Measurements from ENCODE around the gene TACC2.

The TACC2 gene

GRCh38 chr10:122257041-122257440, 268.1 kb downstream of the TACC2 start:
- no peak for DNase-seq

DNA sequence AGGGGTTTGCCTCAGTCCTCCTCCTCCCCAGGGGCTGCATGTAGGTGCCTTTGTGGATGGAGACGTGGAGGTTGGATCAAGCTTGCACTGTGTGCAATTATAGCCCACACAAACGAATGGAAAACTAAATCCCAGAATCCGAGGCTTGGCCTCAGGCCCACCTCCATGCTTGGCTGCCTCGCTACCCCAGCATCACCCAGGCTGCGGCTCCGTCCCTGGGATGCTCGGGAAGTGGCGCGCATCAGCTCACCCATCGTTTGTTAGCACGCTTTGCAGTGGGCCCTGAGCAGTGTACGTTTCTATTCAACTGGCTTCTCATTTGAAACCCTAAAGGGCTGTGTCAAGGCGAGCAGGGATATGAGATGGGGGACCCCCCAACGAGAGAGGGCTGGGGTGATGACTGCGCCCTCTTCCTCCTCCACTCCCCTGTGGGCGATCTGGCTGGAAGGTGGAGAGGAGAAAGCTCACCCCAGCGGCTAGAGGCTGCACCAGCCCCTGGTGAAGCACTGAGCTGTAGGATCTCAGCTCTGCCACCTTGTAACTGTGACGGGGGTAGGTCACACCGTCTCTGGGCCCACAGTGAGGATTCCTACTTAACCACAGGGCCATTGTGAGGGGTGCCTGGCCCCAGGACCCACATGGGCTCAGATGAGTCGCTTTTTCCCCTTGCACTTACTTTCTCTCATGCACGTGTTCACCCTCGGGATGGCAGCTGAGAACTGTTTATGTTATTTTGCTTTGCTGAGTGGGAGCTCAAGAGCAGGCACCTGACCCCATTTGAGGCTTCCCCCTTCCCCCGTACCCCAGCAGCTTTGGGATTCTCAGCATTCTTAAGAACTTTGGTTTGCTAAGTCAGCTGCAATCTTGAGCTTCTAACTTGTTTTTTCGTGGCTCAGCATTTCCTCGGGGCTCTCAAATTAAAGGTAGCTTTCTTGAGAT, 269.4 kb downstream of the TACC2 start:
- no peak for DNase-seq

DNA sequence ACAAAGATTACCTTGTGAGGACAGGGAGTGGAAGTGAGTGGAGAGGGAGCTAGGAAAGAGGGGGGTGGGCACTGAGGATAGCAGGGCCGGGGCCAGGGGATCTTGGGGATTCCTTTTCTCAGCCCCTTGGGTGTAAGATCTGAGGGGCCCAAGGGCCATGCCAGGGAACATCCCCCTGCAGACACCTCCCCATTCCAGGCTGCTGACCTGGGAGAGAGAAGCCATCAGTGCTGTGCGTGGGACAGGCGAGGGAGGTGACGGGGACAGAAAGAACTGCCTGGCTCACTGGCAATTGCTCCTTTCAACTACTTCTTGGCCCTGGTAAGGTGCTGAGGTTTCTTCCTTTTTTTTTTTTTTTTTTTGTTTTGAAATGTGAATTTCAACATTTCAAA, 270.1 kb downstream of the TACC2 start:
- no peak for DNase-seq

DNA sequence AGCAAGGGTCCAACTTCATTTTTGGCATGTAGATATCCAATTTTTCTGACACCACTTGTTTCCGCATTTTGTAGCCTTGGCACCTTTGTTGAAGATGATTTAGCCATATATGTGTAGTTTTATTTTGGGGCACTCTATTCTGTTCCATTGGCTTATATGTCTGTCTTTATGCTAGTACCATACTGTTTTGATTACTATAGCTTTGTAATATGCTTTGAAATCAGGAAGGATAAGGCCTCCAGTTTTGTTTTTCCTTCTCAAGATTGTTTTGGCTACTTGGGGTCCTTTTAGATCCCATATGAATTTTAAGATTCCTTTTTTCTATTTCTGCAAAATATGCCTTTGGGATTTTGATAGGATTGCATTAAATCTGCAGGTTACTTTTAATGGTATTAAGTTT, 272.6 kb downstream of the TACC2 start:
- no peak for DNase-seq

- DNase-seq: no peak
Measured at GRCh38 chr10:122263971-122264370, 275.0 kb downstream of the TACC2 start.

- no peak for DNase-seq
Measured at GRCh38 chr10:122264436-122264835, 275.5 kb downstream of the TACC2 start.

DNA sequence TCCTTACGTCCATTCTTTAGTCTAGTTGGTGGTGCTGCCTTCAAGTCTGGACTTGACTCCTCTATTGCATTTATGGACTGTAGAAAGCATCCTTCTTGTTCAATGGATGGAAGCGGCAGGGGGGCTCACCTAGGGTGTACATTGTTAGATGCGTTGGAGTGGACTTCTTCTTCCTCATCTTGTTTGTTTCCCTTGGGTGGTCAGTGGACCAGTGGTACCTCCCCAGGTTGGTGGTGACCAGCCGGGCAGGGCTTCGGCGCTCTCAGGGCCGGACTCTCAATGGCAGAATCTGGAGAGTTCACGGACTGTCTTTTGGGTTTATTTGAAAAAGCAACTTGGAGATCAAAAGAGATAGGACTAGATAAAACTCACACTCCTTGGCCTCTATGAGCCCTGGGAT, 276.0 kb downstream of the TACC2 start:
- no peak for DNase-seq

DNA sequence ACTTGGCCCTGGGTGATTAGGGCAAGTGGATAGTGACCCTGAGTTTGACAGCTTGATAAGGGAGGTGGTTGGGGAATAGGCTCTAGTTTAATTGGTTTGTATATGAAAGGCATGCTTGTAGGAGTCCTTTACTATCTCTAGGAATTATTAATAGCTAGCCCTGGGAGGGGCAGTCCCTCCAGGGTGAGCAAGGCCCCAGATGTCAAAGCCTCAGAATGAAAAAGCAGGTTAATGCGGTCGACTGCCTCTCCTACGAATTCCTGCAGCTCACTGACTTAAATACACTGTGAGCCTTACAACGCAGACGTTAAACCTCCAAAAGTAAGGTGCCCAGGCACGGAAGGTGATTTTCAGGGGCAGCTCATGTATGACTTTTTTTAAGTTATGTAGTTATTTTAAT, 276.9 kb downstream of the TACC2 start:
- DNase-seq: no peak

GRCh38 chr10:122267849-122268737, 279.1 kb downstream of the TACC2 start:
- peak; percentile 65 for DNase-seq

DNA sequence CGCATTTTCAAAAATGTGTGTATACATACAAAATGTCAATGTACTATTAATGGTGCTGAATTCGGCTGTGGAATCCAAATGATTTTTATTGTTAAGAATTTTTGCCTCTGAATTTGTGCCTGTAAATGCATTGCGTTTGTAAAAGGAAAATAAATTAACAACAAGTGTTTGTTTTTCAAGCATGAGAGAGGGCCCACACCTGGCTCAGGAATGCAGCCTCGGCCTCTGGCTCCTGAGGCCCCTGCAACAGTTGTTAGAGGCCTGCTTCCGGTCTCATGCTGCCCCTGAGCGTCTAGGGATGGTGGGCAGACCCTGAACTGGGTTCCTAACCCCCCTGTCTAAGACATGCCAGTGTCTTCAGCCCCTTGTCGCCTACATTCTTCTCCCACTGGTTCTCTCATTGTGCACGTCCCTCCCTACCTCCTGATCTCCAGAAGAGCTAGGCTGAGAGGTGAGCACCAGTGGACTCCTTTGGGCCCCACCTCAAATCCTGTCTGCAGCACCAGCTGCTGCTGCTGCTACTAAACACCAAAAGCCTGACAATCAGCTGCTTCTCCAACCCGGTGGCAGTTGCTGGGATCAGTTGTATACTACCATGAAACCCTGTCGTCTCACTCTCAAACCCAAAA, 280.2 kb downstream of the TACC2 start:
- no peak for DNase-seq

DNA sequence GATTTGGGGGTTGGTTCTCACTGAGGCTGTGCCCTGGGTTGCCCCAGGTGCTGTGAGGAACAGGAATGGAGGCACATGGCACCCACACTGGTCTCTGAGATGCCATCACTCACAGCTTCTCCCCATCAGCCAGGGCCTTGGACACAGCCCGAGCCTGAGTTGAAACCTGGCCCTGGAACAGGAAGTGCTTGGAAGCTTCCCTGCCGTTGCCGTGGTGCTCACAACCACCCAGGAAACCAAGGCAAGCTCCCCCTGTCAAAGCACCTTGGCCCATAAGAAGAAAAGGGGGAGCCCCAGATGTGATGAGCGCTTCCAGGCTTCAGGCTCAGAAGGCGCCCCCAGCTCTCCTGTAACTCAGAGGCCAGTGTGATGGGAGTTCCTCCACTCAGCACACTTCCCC, 282.1 kb downstream of the TACC2 start, which contains the start of gene BTBD16:
BTBD16 (plus strand) TSS at position 221 of the 400 bp plus-strand sequence. CDS start 3,786 bp downstream, outside the sequence.
- DNase-seq: no peak

GRCh38 chr10:122273966-122274545, 285.1 kb downstream of the TACC2 start:
- DNase-seq: no peak

DNA sequence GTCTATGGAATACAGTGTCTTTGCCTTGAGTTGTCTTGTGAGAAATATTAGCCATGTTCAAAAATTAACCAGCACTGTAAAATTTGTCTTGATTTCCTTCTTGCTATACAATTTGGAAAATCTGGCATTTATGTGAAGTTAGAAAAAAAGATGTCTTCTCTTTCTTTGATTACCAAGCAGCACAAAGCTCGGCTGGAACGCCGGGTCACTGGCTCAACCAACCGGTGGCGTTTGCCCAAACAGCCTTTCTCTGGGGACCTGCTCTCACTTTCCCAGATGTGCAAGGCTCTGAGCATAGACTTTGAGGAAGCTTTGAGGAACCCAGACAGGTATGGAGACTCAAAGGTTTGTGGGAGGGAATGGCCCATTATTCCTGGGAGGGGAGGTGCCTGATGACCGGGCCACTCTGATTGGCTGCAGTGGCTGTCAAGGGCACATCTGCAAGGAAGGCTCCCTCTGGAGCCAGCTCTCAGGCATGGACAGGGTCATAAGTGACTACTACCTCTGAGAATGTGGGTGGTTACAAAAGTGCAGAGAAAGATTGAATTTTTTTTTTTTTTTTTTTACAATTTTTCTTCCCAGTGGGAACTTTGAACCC, 287.7 kb downstream of the TACC2 start:
- no peak for DNase-seq

GRCh38 chr10:122277526-122278136, 288.7 kb downstream of the TACC2 start:
- DNase-seq: no peak

DNA sequence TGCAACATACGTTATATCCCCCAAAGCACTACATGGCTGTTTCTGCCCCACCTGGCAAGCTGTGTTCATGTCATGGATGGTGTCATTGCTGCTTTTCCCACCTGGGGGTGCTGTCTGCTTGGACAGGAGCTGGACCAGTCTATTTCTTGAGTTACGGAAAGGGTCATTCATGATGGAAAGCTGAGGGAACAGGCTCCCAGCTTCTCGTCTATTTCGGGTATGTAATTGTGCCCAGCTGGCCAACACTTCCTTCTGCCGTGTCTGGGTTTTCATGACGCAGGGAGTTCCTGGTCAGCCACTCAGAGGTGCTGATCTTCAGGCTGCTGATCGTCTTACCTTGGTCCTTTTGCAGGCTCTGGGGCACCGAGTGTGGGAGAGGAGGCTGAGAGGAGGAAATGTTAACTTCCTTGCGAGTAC, 290.8 kb downstream of the TACC2 start:
- peak; percentile 26 for DNase-seq

GRCh38 chr10:122280156-122280555, 291.2 kb downstream of the TACC2 start:
- no peak for DNase-seq

DNA sequence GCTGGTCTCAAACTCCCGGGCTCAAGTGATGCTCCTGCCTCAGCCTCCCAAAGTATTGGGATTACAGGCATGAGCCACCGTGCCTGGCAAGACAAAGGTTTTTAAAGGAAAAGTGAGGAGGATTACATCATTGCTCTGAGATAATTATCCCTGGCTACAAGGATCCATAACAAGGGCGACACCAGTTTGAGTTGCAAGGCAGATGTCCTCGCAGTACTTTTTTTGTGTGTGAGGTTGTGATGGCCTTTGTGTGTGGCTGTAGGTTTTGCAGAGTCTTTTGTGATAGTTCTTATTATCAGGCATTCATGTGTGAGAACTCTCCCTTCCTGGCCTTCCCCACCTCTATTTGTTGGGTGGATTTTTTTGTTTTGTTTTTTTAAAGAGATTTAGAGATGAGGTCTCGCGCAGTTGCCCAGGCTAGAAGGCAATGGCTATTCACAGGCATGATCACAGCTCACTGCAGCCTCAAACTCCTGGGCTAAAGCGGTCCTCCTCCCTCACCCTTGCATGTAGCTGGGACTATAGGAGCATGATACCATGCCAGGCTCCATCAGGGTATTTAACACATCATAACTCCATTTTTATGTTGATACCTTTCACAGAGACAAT, 292.2 kb downstream of the TACC2 start:
- DNase-seq: no peak

GRCh38 chr10:122281751-122282150, 292.8 kb downstream of the TACC2 start:
- DNase-seq: no peak

DNA sequence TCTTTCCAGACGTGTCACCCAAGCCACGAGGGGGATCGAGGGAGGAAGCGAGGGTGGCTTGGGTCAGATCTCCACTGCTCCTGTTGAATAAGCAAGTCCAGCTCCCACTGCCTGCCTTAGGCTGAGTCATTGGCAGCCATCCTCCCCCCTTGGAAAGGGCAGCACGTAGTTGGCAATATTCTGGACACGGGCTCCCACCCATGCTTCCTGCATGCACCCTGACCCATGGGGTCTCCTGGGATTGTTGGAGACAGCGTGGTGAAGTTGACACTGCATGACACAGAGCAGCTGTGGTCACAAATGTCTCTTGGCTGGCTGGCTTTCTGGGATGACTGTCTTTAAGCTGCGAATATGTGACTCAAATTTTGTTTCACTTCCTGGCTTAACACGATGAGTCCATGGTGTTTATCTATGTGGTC, 293.3 kb downstream of the TACC2 start:
- no peak for DNase-seq

DNA sequence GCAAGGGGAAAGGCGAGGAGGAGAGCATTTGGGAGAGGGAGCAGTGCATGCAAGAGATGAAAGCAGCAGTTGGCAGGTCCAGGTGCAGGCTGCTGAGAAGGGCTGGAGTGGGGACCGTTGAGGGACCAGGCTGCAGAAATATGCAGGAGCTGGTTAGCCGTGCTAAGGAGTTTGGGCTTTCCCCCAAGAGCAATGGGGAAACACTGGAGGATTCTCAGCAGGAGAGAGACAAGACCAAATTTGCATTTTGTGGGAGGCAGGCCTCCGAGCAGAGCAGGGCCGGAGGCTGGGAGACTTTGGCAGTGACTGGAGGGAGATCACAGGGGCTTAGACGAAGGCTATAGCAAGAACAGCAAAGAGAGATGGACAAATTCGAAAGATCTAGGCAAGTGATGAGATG, 293.9 kb downstream of the TACC2 start:
- no peak for DNase-seq
